HuH-7 (cell line): Measurements from ENCODE around the gene MDFIC.

Experiments
- DNase-seq: peaks from one replicate; pipeline ENCODE4 v3.0.0; 2011; ENCODE audit warnings: low spot score

Gene MDFIC

GRCh38 chr7:115040057-115040456, 118.2 kb downstream of the MDFIC start:
- no peak for DNase-seq

GRCh38 chr7:115040495-115040894, 118.6 kb downstream of the MDFIC start:
- DNase-seq = no peak

GRCh38 chr7:115042596-115042995, 120.7 kb downstream of the MDFIC start:
- no peak for DNase-seq

- DNase-seq = no peak
These were observed 121.7 kb downstream of the MDFIC start for GRCh38 chr7:115043605-115044004.

GRCh38 chr7:115044224-115044623, 122.3 kb downstream of the MDFIC start:
- DNase-seq = no peak

- no peak for DNase-seq
These were observed 126.2 kb downstream of the MDFIC start for GRCh38 chr7:115047958-115048720.

- no peak for DNase-seq
These were observed 130.8 kb downstream of the MDFIC start for GRCh38 chr7:115052706-115053105.

- DNase-seq = no peak
These were observed 132.7 kb downstream of the MDFIC start for GRCh38 chr7:115054478-115055065.

- DNase-seq = no peak
These were observed 134.1 kb downstream of the MDFIC start for GRCh38 chr7:115056019-115056418.

- no peak for DNase-seq
These were observed 136.8 kb downstream of the MDFIC start for GRCh38 chr7:115058726-115059125.

GRCh38 chr7:115059321-115059720, 137.4 kb downstream of the MDFIC start:
- no peak for DNase-seq

GRCh38 chr7:115060095-115060870, 138.4 kb downstream of the MDFIC start:
- DNase-seq = no peak

GRCh38 chr7:115066050-115066449, 144.2 kb downstream of the MDFIC start:
- DNase-seq = no peak

GRCh38 chr7:115066634-115067033, 144.7 kb downstream of the MDFIC start:
- DNase-seq = no peak

GRCh38 chr7:115068220-115068619, 146.3 kb downstream of the MDFIC start:
- DNase-seq = no peak
